UCSD-AML1 (cell line): ENCODE results near the gene TULP4.
A peak's percentile ranks its signal among the peaks of the same experiment; 100 is the strongest.
"Not testable (repeated sequence)": the region's sequence is repeated elsewhere in the genome, so short reads cannot be mapped to it uniquely, and the experiment has no call there.

ENCODE experiments used
- DNase-seq: peaks from one replicate; lab custom pipeline; 2025; ENCODE audit not compliant: unreplicated experiment; lab: John Stamatoyannopoulos, UW

TULP4 gene

DNA sequence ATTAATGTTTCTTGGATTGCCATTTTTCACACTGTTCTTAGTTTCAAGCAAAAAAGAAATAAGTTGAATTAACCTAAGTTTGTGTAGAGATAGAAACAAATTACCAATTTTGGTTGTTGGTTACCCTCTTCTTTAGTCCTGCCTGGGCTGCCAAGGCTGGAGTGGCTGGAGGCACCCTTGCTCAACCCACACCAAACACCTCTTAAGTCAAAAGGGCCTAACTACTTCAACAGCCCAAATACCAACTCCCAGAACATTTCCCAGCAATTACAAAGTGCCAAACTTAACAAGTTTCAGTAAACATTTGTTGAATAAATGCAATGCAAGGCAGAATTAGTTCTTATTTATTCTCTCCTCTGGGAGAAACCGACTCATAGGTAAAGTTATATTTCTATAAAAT is 209.5 kb downstream of the TULP4 start:
- no peak for DNase-seq

DNA sequence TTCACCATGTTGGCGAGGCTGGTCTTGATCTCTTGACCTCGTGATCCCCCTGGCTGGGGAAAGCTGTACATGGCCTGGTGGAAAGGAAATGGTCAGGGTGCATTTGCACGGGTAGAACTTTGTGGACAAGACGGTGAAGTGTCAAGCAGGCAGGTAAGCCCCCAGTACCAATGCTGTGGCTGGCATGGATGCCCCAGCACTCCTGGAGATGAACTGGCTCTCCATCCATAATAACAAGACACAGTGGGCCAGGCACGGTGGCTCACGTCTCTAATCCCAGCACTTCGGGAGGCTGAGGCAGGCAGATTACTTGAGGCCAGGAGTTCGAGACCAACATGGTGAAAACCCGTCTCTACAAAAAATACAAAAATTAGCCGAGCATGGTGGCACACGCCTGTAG is 210.4 kb downstream of the TULP4 start:
- no peak for DNase-seq

- no peak for DNase-seq
Measured at GRCh38 chr6:158524311-158524710, 212.0 kb downstream of the TULP4 start.

DNA sequence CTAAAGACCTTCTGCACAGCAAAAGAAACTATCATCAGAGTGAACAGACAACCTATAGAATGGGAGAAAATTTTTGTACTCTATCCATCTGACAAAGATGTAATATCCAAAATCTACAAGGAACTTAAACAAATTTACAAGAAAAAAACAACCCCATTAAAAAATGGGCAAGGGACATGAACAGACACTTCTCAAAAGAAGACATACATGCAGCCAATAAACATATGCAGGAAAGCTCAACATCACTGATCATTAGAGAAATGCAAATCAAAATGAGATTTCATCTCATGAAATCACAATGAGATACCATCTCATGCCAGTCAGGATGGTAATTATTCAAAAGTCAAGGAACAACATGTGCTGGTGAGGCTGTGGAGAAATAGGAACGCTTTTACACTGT is 215.6 kb downstream of the TULP4 start:
- not testable (repeated sequence) for DNase-seq

GRCh38 chr6:158528826-158529225 is 216.6 kb downstream of the TULP4 start:
- DNase-seq = no peak

DNA sequence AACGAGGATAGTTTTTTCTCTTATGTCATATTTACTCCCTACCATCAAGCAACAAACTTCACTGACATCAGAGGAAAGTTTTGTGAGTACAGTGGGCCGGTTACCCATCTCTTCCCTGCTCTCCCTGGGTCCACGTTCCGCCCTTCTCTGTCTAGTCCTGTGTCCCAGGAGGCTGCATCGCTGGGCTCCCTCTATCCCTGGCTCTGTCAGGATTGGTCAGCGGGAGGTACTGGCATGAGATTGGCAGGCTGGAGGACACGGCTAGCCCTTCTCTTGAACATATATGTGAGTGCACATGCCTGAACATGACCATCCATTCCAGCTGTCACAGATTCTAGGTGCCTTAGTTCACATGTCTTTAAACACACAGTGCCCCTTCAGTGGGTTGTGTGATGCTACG is 217.4 kb downstream of the TULP4 start:
- no peak for DNase-seq

DNA sequence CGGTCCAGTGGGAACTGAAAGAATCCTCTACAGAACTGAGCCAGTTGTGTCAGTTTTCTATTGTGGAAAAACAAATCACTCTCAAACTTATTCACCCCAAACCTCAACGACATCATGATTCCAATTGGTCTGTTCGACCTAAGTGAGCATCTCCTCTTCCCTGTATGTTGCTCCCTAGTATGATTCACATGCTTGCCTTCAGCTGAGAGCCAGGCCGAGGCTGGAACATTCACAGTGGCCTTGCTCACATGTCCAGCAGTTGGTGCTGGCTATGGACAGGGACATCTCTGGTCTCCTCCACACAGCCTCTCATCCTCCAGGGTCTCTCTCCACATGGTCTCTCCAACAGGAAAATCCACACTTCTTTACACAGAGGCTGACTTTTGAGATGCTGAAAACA is 219.3 kb downstream of the TULP4 start:
- DNase-seq = no peak

DNA sequence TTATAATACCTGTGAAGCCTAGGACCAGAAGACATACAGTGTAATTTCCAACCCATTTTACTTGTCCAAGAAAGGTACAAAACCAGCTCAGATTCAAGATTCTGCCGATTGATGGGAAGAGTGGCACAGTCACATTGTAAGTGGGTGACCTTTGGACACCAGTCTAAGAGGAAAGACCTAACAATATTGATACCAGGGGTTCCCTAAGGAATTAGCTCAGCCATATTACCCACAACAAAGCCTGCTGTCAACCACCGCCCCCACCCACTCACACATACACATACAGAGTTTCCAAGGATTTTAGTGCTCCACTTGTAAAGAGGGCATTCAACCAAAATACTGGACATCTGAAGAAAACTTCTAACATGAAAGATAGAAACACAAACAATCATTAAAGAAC is 219.7 kb downstream of the TULP4 start:
- DNase-seq = no peak

GRCh38 chr6:158536084-158536890 is 224.0 kb downstream of the TULP4 start:
- peak; percentile 79 for DNase-seq

GRCh38 chr6:158536891-158537798 is 224.9 kb downstream of the TULP4 start:
- DNase-seq = no peak

- no peak for DNase-seq
Measured at GRCh38 chr6:158538741-158539140, 226.5 kb downstream of the TULP4 start.

DNA sequence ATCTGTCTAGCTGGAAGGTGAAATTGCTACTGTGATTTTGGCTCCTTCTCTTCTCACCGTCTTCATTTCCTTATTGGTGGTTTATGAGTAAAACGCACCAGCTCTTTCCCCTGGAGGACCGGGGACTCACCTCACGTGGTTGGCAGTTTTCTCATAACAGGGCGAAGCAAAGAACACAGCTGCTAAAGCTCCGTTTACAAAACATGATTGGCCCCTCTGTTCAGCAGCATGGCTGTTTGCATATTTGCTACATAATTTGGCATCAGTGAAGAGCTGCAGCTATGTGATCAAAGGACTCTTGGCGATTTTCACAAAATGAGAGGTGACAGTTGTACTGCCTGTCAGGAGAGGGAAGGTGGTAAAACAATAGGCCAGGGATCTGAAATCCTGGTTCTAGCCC is 227.1 kb downstream of the TULP4 start:
- DNase-seq = no peak

- no peak for DNase-seq
Measured at GRCh38 chr6:158539881-158540280, 227.6 kb downstream of the TULP4 start.

GRCh38 chr6:158543606-158544185 is 231.4 kb downstream of the TULP4 start:
- no peak for DNase-seq

DNA sequence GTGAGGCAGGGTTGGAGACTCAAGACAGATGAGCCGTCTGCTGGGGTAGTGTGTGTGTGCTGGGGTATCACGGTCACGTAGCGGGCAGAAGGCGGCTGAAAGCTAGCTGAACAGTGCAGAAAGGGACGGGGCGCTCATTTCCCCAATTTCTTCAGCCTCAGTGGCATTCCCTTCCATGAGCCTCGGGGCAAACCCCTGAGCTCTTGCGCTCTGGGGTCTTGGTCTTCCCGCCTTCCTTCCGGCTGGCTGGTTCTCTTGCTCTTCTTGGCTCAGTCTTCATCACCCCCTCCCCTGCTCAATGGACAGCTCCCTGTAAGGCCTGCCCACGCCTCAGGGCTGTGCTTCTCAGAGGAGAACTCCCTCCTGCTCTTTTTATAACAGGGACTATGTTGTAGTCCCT is 232.2 kb downstream of the TULP4 start:
- no peak for DNase-seq

DNA sequence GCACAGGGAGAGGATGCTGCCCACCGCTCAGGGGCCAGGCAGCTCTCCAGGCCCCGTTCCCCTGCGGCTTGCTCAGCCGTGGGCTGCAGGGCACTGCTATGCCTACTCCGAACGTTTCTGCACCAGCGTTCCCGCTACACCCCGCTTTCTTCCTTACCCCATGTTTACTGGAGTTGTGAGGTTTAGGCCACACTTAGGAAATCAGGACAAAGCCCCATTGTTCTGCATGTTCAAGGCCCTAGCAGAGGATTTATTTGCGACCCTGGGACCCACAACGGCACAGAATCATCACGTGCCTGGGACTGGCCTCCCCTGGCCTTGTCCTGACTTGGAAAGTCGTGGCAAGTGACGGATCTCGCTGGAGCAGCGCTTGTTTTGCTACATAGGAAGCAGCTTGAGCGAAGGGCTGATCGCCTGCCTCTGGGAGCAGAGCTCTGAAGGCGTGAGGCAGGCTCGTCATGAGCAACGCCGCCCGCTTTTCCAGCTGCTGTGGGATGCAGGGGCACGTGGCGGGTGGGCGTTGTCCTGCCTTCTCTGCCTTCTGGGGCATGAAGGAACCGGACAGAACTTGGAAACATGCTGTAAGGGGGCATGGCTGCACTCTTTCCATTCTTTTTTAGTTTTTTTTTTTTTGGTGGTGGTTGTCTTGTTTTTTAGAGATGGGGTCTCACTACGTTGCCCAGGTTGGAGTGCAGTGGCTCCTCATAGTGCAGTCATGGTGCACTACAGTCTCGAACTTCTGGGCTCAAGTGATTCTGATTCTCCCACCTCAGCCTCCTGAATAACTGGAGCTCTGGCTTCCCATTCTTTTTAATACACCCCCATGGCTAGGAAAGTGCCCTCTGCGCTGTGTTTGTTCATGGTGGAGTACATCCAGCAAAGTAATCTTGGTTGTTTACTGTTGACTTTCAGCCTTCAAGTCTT is 233.0 kb downstream of the TULP4 start:
- no peak for DNase-seq

- DNase-seq = no peak
Measured at GRCh38 chr6:158548418-158549161, 236.3 kb downstream of the TULP4 start.

GRCh38 chr6:158552055-158552795 is 240.0 kb downstream of the TULP4 start:
- no peak for DNase-seq

DNA sequence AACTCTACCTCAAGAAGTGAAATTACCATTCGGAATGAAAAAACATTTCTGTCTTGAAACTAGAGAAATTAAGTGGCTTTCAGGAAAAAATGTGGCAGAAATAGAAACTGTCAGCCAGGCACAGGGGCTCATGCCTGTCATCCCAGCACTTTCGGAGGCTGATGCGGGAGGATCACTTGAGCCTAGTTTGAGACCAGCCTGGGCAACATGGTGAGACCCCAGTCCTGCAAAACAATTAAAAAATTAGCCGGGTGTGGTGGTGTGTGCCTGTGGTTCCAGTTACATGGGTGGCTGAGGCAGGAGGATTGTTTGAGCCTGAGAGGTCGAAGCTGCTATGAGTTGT is 240.5 kb downstream of the TULP4 start:
- no peak for DNase-seq
